Neural cell (in vitro differentiated cells): Measurements from ENCODE around the gene DCC. TPM values are rescaled to one million over a fixed set of nuclear protein-coding genes. Genes with fewer than 3 reads are reported as not detected.

Source experiments
- H2AFZ ChIP-seq: fragments of 200-600, 300-800 bp; sonication (generic), shearing (Covaris generic); 2 replicates; pipeline ENCODE4 v1.6.0; 2014; ENCODE audit warnings: low read depth, mild to moderate bottlenecking, antibody characterized with exemption, low read length, moderate library complexity
- H3F3A ChIP-seq: fragments of 200-600 bp; shearing (Covaris generic); 2 replicates; pipeline ENCODE4 v1.6.1; 2016; ENCODE audit warnings: mild to moderate bottlenecking, moderate library complexity, mixed read lengths, antibody characterized with exemption, low read length; ENCODE audit not compliant: insufficient read depth, poor library complexity, severe bottlenecking
- H3K27ac ChIP-seq: fragments of 200-600, 300-800 bp; sonication (generic), shearing (Covaris generic); 2 replicates; pipeline ENCODE4 v1.5.1; 2014; ENCODE audit warnings: mild to moderate bottlenecking, low read length, moderate library complexity
- H3K27me3 ChIP-seq: fragments of 300-800, 200-600 bp; sonication (generic), shearing (Covaris generic); 2 replicates; pipeline ENCODE4 v1.6.0; 2014; ENCODE audit warnings: mild to moderate bottlenecking, low read depth, low read length, moderate library complexity; ENCODE audit not compliant: insufficient read depth
- H3K36me3 ChIP-seq: fragments of 300-800, 200-600 bp; sonication (generic), shearing (Covaris generic); 2 replicates; pipeline ENCODE4 v1.5.1; 2014; ENCODE audit warnings: mild to moderate bottlenecking, antibody characterized with exemption, low read length, moderate library complexity; ENCODE audit not compliant: insufficient read depth
- H3K4me2 ChIP-seq: fragments of 300-800, 200-600 bp; sonication (generic), shearing (Covaris generic); 2 replicates; pipeline ENCODE4 v1.6.0; 2014; ENCODE audit warnings: mild to moderate bottlenecking, low read length
- H3K4me3 ChIP-seq: fragments of 300-800, 200-600 bp; sonication (generic), shearing (Covaris generic); 2 replicates; pipeline ENCODE4 v1.5.1; 2014; ENCODE audit warnings: mild to moderate bottlenecking, low read length, moderate library complexity
- H3K79me2 ChIP-seq: fragments of 200-600 bp; shearing (Covaris generic); replicated peaks from 2 replicates; pipeline ENCODE4 v1.6.0; 2014; ENCODE audit warnings: mild to moderate bottlenecking, low read length, moderate library complexity; ENCODE audit not compliant: insufficient read depth
- H3K9ac ChIP-seq: fragments of 300-800, 200-600 bp; sonication (generic), shearing (Covaris generic); 2 replicates; pipeline ENCODE4 v1.6.1; 2016; ENCODE audit warnings: mild to moderate bottlenecking, low read length, mixed read lengths
- H3K9me2 ChIP-seq: fragments of 200-600 bp; shearing (Covaris generic); 2 replicates; pipeline ENCODE4 v1.6.1; 2016; ENCODE audit warnings: mild to moderate bottlenecking, low read length, mixed read lengths; ENCODE audit not compliant: insufficient read depth
- H3K9me3 ChIP-seq: fragments of 200-600, 300-800 bp; sonication (generic), shearing (Covaris generic); 2 replicates; pipeline ENCODE4 v1.6.1; 2016; ENCODE audit warnings: mild to moderate bottlenecking, mixed run types, low read length, moderate library complexity, mixed read lengths
- H4K20me1 ChIP-seq: fragments of 200-600 bp; shearing (Covaris generic); 2 replicates; pipeline ENCODE4 v1.6.1; 2016; ENCODE audit warnings: mild to moderate bottlenecking, mixed run types; ENCODE audit not compliant: insufficient read depth
- CTCF ChIP-seq: fragments of 450-650 bp; IDR thresholded peaks from 2 replicates; pipeline ENCODE4 v1.5.1; 2014; ENCODE audit warnings: antibody characterized with exemption, mild to moderate bottlenecking, moderate library complexity; ENCODE audit not compliant: poor library complexity, severe bottlenecking
- EP300 ChIP-seq: fragments of 450-650 bp; conservative IDR thresholded peaks from 2 replicates; pipeline ENCODE4 v1.6.1; 2014; ENCODE audit warnings: antibody characterized with exemption, mild to moderate bottlenecking, moderate library complexity; ENCODE audit not compliant: poor library complexity, severe bottlenecking
- EZH2 ChIP-seq: fragments of 200-600, 300-800 bp; shearing (Covaris generic), sonication (generic); IDR thresholded peaks from 2 replicates; pipeline ENCODE4 v1.6.1; 2014; ENCODE audit warnings: antibody characterized with exemption, low read length, borderline replicate concordance, mild to moderate bottlenecking; ENCODE audit not compliant: insufficient read depth, poor library complexity, severe bottlenecking
- MXI1 ChIP-seq: fragments of 450-650 bp; conservative IDR thresholded peaks from 2 replicates; pipeline ENCODE4 v1.6.1; 2014; ENCODE audit warnings: antibody characterized with exemption, mild to moderate bottlenecking; ENCODE audit not compliant: poor library complexity, severe bottlenecking
- POLR2AphosphoS5 ChIP-seq: IDR thresholded peaks from 2 replicates; pipeline ENCODE4 v1.6.1; 2012
- RAD21 ChIP-seq: fragments of 450-650 bp; conservative IDR thresholded peaks from 2 replicates; pipeline ENCODE4 v1.6.1; 2014; ENCODE audit warnings: antibody characterized with exemption, mild to moderate bottlenecking, moderate library complexity
- REST ChIP-seq: IDR thresholded peaks from 2 replicates; pipeline ENCODE4 v1.6.1; 2012; ENCODE audit warnings: borderline replicate concordance
- SMC3 ChIP-seq: fragments of 450-650 bp; conservative IDR thresholded peaks from 2 replicates; pipeline ENCODE4 v1.6.1; 2014; ENCODE audit warnings: antibody characterized with exemption, mild to moderate bottlenecking, moderate library complexity; ENCODE audit not compliant: poor library complexity
- TAF1 ChIP-seq: IDR thresholded peaks from 2 replicates; pipeline ENCODE4 v1.6.1; 2012; ENCODE audit warnings: low read depth
- polyA plus RNA-seq: library from polyadenylated mRNA; depleted of rRNA; stranded (reverse); fragments of >200 nt; gene quantifications from 2 replicates; pipeline ENCODE4 v1.2.3, GENCODE V29; 2014

The DCC gene
- polyA plus RNA-seq, 1 donor from 2014 or later = 40.7 TPM

GRCh38 chr18:52403291-52404021 lies 63.5 kb downstream of the DCC start:
- Histone ChIP-seq H3K9me2 (no peaks in the 10 kb centered on the region), H3K27ac (no peak overlapping the region), H4K20me1 (no peaks in the 10 kb centered on the region), H3K36me3 (no peaks in the 10 kb centered on the region), H3K9me3 (no peaks in the 10 kb centered on the region), H3K27me3 (no peaks in the 10 kb centered on the region), H3K79me2 (peaks cover 11% of the 10 kb centered on the region), H3F3A (peaks cover 5% of the 10 kb centered on the region), H3K9ac (no peak overlapping the region), H3K4me3 (no peak overlapping the region), H2AFZ (no peak overlapping the region), H3K4me2 (no peak overlapping the region)
- TF ChIP-seq CTCF (no peak), TAF1 (no peak), RAD21 (no peak), MXI1 (no peak), EZH2 (no peak), POLR2AphosphoS5 (no peak)

- no peaks in the 10 kb centered on the region for H3K9me3 ChIP-seq
- TF ChIP-seq MXI1 (no peak), CTCF (no peak), TAF1 (no peak), SMC3 (no peak), EZH2 (no peak), POLR2AphosphoS5 (no peak), EP300 (no peak), RAD21 (no peak), REST (no peak)
- no peak overlapping the region for H3K4me2 ChIP-seq
- no peaks in the 10 kb centered on the region for H3K27me3 ChIP-seq
- H4K20me1 ChIP-seq = no peaks in the 10 kb centered on the region
- peaks cover 17% of the 10 kb centered on the region for H3K79me2 ChIP-seq
- no peak overlapping the region for H3K9ac ChIP-seq
- H3F3A ChIP-seq = peaks cover 5% of the 10 kb centered on the region
- H3K4me3 ChIP-seq = no peak overlapping the region
- no peak overlapping the region for H2AFZ ChIP-seq
- no peak overlapping the region for H3K27ac ChIP-seq
- no peaks in the 10 kb centered on the region for H3K36me3 ChIP-seq
- no peaks in the 10 kb centered on the region for H3K9me2 ChIP-seq
Observed at GRCh38 chr18:52408800-52409302, 68.9 kb downstream of the DCC start.
